PFSK-1 (cell line): ENCODE data around the gene FKBP5.

Experiments
- FOXP2 ChIP-seq: optimal IDR thresholded peaks from 2 replicates; pipeline ENCODE3; 2011; ENCODE audit warnings: borderline replicate concordance, control low read depth, inconsistent platforms; ENCODE audit not compliant: insufficient read depth; ENCODE audit errors: extremely low read length, extremely low read depth
- POLR2AphosphoS5 ChIP-seq: IDR thresholded peaks from 2 replicates; pipeline ENCODE4 v1.6.1; 2012; ENCODE audit warnings: low read depth, mild to moderate bottlenecking, control low read depth, low read length, moderate library complexity
- TAF1 ChIP-seq: IDR thresholded peaks from 2 replicates; pipeline ENCODE4 v1.6.1; 2012; ENCODE audit warnings: low read length, control low read depth, borderline replicate concordance; ENCODE audit not compliant: insufficient read depth
- TF ChIP-seq, protein P1 (sequence below), 2 experiments: IDR thresholded peaks; 2 replicates each; pipeline versions ENCODE4 v1.6.1 to v1.8.0; 2011 to 2012; ENCODE audit warnings: low read depth in 2 of 2, low read length in 2 of 2, control low read depth in 1 of 2, inconsistent platforms in 1 of 2, mild to moderate bottlenecking in 1 of 2, moderate library complexity in 1 of 2; ENCODE audit not compliant: insufficient read depth in 1 of 2

GRCh38 chr6:35706468-35706867 lies 17.8 kb upstream of the FKBP5 start:
- TF ChIP-seq FOXP2 = no peak
- TF ChIP-seq POLR2AphosphoS5 = no peak
- TF ChIP-seq, protein P1, sequence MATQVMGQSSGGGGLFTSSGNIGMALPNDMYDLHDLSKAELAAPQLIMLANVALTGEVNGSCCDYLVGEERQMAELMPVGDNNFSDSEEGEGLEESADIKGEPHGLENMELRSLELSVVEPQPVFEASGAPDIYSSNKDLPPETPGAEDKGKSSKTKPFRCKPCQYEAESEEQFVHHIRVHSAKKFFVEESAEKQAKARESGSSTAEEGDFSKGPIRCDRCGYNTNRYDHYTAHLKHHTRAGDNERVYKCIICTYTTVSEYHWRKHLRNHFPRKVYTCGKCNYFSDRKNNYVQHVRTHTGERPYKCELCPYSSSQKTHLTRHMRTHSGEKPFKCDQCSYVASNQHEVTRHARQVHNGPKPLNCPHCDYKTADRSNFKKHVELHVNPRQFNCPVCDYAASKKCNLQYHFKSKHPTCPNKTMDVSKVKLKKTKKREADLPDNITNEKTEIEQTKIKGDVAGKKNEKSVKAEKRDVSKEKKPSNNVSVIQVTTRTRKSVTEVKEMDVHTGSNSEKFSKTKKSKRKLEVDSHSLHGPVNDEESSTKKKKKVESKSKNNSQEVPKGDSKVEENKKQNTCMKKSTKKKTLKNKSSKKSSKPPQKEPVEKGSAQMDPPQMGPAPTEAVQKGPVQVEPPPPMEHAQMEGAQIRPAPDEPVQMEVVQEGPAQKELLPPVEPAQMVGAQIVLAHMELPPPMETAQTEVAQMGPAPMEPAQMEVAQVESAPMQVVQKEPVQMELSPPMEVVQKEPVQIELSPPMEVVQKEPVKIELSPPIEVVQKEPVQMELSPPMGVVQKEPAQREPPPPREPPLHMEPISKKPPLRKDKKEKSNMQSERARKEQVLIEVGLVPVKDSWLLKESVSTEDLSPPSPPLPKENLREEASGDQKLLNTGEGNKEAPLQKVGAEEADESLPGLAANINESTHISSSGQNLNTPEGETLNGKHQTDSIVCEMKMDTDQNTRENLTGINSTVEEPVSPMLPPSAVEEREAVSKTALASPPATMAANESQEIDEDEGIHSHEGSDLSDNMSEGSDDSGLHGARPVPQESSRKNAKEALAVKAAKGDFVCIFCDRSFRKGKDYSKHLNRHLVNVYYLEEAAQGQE (IDR thresholded peaks at IDR 0.05; ENCODE audit: insufficient read depth in 1 of 2, low read depth in 2 of 2, low read length in 2 of 2) = no peak
- TF ChIP-seq TAF1 = no peak
